GM21717 (cell line): ENCODE results near the gene SPSB4.

Experiments
- ATAC-seq: cut with Tn5 transposase; IDR thresholded peaks from one replicate; pipeline ENCODE4 v1.9.1; 2021; ENCODE audit warnings: mild to moderate bottlenecking, moderate library complexity; ENCODE audit not compliant: unreplicated experiment

The SPSB4 gene

DNA sequence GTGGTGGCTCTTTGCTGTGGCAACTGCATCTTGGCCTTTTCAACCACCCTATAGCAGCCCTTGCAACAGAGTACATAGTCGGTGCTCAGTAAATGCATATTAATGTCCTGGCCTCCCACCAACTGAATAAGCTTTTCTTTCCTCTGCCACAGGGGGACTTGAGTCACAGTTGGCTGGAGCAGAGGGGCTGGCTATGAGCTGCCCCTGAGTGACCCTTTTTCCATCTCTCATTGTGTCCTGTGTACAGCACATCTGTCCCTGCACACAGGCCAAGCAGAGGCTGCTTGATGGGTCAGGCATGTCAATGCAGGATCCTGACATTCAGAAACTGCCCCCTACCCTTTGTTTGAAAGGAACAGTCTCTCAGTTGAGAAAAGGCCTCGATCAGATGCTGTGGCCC is 22.4 kb downstream of the SPSB4 start:
- ATAC-seq, result no peak

DNA sequence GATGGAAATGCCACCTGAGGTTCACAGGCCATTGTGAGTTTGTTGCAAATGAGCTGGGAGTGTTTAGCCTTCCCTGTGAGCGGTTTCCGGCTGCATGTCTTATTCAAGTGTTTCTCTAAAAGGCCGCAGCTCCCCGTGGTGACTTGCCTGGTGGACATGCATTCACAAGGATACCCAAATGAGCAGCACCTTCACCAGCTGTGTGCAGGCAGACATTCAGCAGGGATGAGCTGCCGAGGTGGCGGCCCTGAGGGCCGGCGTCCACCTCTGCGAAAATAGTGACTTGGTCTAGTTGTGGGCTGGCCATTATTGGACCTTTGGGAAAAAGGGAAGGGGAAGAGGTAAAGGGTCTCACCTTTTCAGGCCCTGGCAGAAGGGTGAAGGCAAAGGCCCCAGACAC is 23.4 kb downstream of the SPSB4 start:
- no peak for ATAC-seq

DNA sequence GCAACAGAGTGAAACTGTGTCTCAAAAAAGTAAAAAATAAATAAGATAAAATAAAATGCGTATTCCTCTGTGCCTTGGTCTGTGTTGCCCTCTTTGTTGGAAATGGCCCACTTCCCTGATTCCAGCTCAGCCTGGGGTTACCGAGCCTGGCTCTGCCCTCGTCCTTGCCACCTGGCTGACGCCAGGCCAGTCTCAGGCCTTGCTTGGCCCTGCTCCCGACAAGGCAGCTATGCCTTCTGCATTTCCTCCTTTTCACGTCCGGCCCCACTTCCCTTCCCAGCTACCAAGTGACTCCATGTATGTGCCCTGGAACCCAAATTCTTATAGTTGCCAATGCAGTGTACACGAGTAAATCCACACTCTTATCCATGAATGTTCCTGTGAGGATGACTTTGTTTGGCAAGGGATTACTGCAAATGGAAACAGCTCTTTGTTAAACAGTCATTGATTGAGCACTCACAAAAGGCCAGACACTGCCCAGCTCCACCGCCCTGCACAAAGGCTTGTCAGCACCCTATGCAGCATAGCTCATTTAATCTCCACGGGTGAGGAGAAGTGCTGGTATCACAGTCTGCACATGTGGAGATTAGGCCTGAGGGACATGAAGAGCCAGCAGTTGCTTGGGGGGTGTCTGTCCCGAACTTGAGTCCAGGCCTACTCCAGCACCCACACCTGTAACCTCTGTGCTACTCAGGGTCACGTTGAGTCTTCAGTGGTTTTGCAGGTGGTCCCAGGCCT is 25.1 kb downstream of the SPSB4 start:
- ATAC-seq, result no peak

DNA sequence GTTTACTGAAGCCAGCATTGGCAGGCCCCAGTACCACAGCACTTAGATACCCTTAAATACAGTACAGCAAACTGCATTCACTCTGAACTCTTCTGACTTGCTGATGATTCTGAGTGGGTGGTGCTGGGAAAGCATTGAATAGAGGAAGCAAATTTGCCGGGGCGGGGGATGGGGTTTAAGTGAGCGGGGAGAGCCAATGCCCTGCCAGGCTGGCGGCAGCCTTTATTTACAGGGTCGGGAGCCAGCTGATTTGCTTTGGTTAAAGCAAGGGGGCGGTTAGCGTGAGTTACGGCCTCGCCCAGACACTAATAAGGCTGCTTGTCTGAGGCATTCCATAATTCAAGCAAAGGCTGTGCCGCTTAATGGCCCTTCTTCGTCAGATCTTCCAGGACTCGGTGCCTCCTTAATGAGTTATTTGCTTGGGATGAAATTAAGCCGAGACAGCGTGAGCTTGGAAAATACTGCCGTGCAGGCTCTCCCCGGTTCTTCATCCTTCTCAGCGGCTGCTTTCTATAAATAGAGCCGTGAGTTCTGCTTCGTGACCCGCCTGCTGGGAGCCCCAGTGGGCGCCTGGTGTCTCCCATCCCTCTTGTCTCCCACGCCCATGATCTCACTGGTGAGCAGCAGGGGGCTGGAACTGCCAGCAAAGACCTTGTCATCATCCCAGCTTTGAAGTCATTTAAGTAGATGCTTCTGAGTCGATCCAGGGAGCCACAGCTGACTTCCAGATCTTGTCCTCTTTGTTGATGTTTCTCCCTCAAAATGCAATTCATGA is 25.8 kb downstream of the SPSB4 start:
- no peak for ATAC-seq

DNA sequence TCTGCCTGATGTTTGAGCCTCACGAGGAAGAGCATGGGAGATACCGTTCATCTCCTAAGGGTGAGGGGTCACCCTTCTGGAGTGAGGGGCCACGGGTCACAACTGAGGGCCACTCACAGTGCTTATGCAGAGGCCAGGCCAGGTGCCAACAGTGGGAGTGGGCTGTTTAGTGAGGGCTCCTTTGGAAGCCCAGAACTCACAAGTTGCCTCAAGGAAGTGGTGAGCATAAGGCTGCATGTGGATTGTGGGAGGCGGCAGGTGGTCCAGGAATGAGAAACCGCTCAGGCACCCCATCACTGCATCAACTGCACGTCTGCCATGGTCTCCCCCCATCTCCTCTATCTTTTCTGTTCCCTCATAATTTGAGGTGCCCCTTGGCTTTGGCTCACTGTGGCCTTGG is 26.5 kb downstream of the SPSB4 start:
- ATAC-seq, result no peak

DNA sequence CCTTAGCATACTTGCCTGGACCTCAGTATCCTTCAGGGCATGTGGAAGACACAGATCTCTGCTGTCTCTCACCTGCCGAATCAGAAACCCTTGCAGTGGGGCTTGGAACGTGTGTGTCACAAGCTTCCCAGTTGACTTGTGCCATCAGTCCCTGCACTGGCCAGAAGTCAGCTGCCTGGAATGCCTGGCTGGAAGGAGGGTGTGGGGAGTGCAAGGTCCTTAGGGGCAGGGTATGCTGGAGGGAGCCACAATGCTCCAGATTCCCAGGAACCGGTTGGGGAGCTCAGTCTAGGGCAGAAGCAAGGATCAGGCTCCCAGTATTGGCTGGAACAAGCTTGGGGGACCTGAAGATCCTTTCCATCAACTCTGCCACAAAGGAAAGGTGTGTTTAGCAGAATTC is 27.1 kb downstream of the SPSB4 start:
- ATAC-seq, result no peak

DNA sequence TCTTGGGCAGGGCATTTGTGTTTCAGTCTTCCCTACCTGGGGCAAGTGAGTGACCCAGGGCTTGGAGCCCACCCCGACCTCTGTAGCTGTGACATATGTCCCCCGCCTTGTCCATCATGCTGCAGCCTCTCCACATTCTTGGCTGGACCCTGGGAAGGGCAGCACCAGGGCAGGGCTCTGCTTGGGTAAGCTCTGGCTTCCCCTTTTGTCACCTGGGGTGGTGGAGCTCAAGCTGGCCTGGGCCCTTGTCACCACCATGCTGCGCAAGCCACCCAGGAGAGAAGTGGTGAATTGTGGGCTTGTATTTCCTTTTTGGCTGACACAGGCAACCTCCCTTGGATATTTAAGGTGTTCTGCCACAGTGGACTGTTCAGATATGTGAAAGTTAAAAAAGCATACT is 29.3 kb downstream of the SPSB4 start:
- no peak for ATAC-seq

DNA sequence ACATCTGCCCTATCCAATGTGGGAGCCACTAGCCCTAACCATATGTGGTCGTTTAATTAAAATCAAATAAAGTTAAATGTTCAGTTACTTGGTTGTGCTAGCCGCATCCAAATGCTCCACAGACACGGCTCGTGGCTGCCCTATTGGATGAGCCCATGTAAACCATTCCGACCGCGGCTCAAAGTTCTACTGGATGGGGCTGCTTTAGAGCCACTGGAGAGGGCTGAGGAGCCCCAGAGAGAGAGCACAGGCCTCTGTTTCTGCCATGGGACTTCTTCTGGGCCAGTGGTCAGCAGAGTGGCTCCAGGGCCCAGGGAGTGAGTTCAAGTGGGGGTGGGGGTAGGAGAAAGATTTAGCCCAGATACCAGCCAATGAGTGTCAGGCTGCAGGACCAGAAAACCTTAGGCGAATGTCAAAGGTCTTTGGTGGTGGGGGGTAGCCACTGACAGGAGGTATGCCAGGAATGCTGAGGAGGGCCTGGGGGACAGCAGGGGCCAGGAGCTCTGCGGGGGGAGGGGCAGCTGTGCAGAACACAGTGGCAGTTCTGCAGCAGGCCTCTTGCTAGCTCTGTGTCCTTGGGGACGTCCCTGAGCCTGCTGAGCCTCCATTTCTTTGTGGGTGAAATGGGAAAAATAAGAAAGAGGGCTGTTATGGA is 30.1 kb downstream of the SPSB4 start:
- no peak for ATAC-seq

DNA sequence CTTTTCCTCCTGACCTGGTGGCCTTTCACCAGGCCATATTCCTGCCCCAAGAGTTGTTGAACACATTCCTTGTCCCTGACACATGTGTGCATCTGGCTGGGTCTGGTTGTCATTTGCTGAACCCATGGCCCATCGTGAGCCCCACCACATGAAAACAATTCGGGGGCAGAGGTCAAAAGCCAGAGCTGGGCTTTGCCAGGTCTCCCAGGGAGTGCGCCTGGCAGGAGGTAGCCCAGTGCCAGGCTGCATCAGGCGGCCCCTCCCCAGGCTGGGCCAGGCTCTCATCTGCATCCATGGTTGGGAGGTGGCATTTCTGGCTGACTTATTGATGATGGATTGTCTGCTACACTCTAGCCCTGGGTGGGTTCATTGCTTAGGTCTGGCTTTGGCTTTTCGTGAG is 30.9 kb downstream of the SPSB4 start:
- no peak for ATAC-seq

DNA sequence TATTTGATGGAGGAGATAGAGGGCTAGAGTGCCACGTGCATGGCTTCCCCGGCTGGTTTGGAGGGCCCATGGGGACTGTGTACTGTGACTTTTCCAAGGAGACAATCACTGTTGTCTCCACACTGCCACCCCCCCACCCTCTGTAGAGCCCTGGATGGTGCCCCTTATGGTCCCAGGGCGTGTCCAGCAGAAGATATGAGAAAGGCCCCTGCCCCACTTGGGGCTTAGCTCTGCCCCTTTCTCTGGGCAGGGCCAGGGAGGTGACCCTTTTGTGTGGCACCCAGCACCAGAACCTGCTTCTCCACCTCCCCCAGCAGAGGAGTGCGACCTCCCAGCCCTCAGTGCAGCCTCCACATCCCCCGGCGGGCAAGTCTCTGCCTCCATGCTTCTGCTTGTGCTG is 32.1 kb downstream of the SPSB4 start:
- ATAC-seq, result no peak

DNA sequence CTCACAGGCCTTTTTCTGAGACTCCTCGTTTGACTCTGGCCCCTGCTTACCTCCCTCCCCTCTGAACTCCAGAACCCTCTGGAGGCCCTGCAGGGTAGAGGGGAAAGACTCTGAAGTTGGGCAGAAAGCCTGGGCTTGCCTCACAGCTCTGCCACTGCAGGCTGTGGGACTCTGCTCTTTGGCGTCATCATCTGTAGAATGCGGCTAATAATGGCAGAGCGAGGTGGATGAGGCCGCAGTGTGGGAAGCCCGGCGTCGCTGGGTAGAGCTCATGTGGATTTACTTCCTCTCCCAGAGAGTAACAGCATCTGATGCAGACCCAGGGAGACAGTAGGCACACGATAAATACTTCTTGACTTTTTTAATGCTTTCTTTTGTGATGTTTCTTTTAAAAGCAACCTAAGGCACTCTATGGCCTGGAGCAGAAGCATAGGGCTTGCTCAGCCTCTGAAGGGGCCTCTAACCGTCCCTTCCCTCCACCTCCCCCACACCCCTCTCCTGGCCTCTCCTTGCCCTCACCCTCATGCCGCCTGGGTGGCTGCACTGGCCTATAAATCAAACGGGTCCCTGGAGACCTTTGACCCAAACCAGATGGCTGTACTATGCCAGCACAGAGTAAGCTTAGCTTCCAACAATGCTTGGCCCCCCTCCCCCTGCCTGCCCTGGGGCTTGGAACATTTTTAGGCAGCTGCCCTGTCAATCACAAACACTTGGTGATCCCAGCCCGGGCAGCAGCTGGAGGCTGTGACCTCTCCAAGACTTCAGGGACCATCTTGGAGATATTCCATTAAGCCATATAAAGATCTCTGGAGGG is 32.9 kb downstream of the SPSB4 start:
- ATAC-seq, result no peak

DNA sequence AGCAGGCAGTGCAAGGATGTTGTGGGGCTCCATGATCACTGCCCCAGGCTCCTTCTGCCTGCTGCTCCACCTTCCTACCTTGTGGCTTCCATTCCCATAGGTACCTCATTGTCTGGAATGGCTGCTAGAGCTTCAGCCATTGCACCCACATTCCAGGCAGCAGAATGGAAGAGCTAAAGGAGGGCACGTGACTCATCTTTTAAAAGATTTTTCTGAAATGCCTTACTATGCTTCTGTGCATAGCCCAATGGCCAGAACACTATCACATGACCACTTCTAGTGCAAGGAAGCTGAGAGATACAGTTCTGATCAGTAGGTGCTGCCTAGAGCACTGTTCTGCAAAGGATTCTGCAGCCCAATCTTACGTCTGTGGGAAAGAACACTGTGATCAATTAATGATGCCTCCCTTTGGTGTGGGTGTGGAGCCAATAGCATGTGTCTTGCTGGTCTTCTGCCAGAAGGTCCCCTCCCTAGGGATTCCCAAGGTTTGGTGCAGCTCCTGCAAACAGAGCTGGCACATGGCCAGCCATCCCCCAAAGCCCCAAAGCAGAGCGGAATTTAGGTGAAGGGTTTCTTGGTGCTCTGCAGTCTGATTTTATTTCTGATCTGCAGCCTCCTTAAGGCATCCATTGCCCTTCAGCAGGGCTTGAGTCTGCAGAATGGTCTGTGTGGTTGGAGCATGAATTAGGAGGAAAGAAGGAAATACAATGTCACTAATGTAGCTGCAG is 34.4 kb downstream of the SPSB4 start:
- no peak for ATAC-seq

DNA sequence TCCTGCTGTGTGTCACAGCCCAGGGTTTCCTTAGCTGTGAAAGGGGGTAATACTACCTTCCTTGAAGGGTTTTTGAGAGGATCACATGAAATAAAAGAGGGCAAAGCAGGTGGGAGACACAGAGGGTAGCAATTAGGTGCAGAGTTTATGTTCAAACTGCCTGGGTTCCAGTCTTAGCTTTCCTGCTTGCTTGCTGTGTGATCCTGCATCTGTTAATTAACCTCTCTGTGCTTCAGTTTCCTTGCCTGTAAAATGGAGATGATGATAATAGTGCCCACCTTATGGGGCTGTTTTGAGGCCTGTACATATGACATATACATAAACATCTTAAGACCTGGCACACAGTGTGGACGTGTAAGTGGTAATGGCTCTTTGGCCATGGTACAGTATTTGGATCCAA is 35.0 kb downstream of the SPSB4 start:
- ATAC-seq, result no peak

DNA sequence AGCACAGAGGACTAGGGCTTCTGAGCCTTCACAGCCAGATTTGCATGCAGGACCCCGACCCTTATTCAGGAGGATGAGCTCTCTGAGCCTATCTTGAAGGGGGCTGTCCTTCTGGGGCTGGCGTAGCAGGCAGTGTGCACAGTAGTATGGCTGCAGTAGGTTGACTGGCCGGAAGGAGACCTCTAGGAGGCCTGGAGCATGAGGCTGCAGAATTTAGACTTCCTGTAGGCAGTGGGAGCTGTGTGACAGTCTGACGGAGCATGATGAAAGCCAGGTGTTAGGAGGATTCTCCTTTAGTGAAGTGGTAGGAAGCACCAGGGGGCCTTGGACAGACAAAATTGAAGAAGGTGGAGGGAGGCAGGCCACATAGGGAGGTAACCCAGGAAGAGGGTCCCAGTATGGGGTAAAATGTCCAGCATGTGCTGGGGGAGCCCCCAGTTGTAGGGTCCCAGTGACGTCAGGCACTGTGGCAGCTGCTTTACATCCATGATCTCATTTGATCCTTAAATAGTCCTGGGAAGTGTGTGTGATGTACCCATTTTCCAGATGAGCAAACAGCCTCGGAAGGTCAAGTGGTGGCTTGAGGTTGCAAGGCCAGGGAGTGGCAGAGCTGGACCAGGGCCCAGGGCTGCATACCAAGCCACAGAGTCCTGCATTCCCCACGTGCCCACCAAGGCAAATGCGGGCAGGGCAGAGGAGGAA is 36.1 kb downstream of the SPSB4 start:
- no peak for ATAC-seq

DNA sequence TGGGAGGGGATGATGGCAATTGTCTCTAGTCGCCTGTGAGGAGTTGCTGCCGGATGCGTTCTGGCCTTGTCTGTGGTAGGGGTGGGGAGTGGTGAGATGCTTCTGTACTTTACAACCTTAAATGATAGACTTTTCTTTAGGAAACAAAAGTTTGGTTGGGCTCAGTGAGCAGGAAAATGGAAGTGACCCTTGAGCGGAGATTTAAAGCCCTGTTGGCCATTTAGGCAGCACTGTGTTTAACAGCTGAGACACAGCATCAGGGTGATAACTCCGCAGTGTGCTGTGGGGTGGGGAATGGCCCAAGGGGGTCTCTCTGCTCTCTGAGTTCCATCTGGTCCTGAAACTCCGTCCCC is 36.6 kb downstream of the SPSB4 start:
- no peak for ATAC-seq

DNA sequence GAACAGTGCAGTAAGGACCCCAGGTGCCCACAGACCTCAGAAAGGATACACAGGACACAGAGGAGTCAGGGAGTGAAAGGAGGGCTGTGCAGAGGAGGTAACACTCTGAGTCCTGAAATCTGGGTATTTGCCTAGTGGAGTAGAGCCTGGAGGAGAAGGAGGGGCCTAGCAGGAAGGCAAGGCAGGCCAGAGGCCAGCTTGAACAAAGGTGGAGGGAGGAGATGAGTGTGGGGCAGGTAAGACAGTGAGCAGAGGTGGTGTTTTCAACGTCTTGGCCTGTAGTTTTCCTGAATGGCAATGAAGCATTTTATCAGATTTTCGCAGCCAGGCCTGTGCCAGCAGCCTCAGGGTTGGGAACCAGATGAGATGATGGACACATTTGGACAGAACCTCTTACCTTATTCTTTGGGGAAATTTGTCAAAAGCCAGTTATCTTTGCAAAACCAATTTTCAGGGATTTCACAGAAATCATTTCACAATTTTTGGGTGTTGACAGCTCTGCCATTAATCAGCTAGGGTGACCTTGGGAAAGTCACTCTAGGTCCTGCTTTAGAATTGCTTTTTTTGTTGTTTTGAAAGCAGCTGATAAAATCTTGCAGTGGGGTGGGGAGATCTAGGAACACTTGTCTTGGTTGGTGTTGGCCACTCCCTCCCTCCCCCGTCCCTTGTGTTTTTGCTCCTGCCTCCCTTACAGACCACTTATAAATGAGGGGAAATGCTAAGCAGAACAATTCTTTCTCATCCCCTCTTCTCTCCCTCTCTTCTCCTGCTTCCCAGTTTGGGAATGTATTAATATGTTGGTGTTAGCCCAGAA is 38.4 kb downstream of the SPSB4 start:
- no peak for ATAC-seq

DNA sequence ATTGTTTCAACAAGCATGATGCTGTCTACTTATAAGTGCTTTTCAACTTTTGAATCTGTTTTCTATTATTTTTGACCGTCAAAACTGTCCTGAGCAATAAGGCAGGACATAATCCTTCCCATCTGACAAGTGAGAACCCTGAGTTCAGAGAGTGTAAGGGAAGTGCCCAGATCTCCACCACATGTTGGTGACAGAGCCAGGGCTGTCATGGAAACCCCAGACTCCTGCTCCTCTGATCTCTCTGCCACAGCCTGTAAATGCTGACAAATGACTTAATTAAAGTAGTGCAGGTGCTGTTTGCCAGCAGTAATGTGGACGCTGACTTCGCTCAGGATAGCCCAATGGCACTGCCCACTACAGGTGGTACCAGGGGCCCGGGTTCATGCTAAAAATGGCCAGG is 40.3 kb downstream of the SPSB4 start:
- no peak for ATAC-seq

DNA sequence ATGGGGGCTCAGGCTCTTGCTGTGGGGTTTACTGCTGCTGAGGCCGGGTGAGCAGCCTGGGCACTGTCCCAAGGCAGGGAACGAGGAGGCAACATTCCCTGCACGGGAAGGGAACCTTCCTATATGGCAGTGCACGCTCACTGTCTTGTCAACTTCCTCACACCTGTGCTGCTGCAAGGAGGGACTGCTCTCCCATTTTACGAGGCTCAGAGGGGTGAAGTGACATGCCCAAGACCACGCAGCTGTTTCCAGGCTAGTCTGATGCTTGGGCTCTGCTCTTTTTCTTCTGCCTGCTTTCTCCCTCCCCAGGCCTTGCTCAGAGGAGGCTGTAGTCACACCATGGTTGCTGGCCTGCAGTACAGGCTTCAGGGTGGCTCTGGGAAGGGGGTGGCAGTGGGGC is 41.5 kb downstream of the SPSB4 start:
- ATAC-seq, result no peak

DNA sequence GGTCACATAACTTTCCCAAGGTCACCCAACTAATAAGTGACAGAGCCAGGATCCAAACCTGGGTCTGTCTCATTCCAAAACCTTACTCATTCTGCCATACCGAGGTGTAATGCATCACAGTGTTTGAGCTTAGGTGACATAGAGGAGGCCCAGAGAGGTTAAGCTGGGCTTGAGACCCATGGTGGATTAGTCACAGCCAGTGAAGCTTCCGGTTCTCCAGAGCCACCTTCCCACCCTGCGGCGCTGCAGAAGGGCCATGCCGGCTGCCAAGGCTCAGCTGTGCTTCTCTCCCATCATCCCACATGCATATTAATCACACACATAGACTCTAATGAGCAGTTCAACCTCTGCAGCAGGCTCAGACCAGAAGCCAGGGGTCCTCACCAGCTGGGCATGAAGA is 42.2 kb downstream of the SPSB4 start:
- no peak for ATAC-seq
